Measurements from ENCODE around the gene ZNF410. TPM values are rescaled to one million over a fixed set of nuclear protein-coding genes. Genes with fewer than 3 reads are reported as not detected.
"Not testable (repeated sequence)": the region's sequence is repeated elsewhere in the genome, so short reads cannot be mapped to it uniquely, and the experiment has no call there.

ZNF410 gene
- total RNA-seq, result 10 to 100 TPM; 65.2 to 68.7 TPM

DNA sequence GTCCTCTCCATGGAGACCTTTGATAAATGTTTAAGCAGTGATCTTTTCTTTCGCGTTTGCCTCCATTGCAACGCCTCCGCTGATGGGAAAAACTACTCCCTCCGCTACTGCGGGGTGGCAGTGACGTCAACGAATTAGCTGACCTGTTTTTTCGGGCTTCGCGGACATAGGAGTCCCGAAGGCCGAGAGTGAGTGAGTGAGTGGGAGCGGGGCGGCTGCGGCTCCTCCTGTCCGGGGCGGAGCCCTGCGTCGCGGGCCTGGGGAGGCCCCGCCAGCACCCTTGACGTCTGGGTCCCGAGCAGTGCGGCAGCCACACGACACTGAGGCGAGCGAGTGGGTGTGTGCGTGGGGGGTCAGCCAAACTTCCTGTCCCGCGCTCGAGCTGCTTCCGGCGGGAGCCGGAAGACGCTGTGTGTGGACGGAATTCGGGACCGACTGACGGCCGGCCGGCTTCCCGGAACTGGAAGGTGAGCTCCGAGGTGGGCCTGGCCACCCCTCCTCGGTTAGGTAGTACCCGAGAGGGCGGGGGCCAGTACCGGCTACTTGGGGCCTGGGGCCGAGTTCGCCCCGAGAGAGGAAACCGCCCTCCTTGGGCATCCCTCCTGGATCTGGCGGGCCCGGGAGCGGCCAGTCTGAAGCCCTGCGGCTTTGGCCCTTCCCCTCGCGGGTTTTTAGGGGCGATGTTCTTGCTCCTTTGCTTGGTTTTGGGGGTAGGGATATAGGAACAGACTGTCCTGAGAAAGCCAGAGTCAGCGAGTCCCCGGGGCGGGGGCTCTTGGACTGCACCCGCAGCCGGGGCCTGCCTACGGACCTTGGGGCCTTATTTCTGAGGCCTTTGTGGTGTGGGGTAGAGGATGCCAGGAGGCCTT, at the start of gene ZNF410:
Gene ZNF410, plus strand, starts transcription at position 411 of the 869 bp plus-strand sequence. CDS start 5,317 bp downstream, outside the sequence.
- ChIA-PET CTCF (interaction anchor here (1.0 to 2.6 kb wide), 6 partner anchors 9 to 157 kb away, joined by 3 to 10 read pairs (median 4); partner anchors contain the start of gene PTGR2), POLR2A (interaction anchor here (0.7 to 2.1 kb wide), 16 partner anchors 13 to 317 kb away, joined by 3 to 17 read pairs (median 4); partner anchors contain the start of genes ACOT2, BBOF1, COQ6 and ENTPD5)
- DNase-seq, result peak; percentile 97
- Mint-ChIP-seq H3K36me3 (peaks cover 17% of the 10 kb centered on the region), H3K9me3 (no peaks in the 10 kb centered on the region), H3K27me3 (no peaks in the 10 kb centered on the region), H3K27ac (peak within 1 kb of the TSS; percentile 95), H3K4me3 (peak within 1 kb of the TSS; percentile 93), H3K4me1 (ENCODE audit: low read depth) (peaks cover 47% of the 10 kb centered on the region)
- intact Hi-C loops (cut with micrococcal nuclease), result loop anchor here (1.0 to 2.0 kb wide), 8 partner anchors 10 to 198 kb away; partner anchors contain the start of genes ALDH6A1, BBOF1, COQ6 and ENTPD5

DNA sequence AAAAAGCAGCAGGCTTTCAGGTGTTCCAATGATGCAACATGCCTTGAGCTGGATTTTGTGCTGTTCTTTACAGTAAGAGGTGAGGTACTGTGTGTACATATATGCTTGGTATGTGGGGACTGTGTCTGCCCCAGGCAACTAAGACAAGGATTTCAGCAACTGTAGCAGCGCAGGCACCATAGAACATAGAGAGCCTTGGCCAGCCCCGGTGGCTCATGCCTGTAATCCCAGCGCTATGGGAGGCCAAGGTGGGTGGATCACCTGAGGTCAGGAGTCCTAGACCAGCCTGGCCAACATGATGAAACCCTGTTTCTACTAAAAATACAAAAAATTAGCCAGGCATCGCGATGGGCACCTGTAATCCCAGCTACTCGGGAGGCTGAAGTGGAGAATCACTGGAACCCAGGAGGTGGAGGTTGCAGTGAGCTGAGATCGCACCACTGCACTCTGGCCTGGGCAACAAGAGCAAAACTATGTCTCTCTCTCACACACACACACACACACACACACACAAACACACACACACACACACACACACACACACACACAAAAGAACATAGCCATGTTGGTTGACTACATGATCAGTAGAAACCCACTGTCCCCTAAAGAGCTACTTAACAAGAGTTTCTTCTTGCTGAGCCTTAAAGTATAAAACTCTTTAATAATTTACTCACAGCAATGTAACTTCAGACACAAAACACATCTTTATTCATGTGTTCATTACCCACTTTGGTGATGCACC, 48.2 kb upstream of the ZNF410 start:
- intact Hi-C loops (cut with micrococcal nuclease); H3K4me1 Mint-ChIP-seq (ENCODE audit: low read depth); H3K36me3 Mint-ChIP-seq; H3K27ac Mint-ChIP-seq; H3K4me3 Mint-ChIP-seq; H3K9me3 Mint-ChIP-seq; H3K27me3 Mint-ChIP-seq; DNase-seq: not testable (repeated sequence)
- CTCF ChIA-PET, result interaction anchor here (0.7 kb wide), 1 partner anchor 330 kb away, joined by 3 read pairs; no protein-coding TSS in a partner anchor
- POLR2A ChIA-PET, result interaction anchor here (0.6 kb wide), 1 partner anchor 13 kb away, joined by 3 read pairs; the partner anchor contains the start of gene PTGR2

- POLR2A ChIA-PET, result no interaction called here
- no peak overlapping the region for H3K27ac Mint-ChIP-seq
- H3K9me3 Mint-ChIP-seq, result no peaks in the 10 kb centered on the region
- H3K4me3 Mint-ChIP-seq, result no peak overlapping the region
- H3K4me1 Mint-ChIP-seq (ENCODE audit: low read depth), result no peaks in the 10 kb centered on the region
- CTCF ChIA-PET, result no interaction called here
- no peak for DNase-seq
- intact Hi-C loops (cut with micrococcal nuclease), result no loop called here
- H3K36me3 Mint-ChIP-seq, result no peaks in the 10 kb centered on the region
- H3K27me3 Mint-ChIP-seq, result no peaks in the 10 kb centered on the region
Observed at GRCh38 chr14:73842201-73842600, 44.5 kb upstream of the ZNF410 start.

- no peaks in the 10 kb centered on the region for H3K4me1 Mint-ChIP-seq (ENCODE audit: low read depth)
- ChIA-PET CTCF (no interaction called here), POLR2A (no interaction called here)
- intact Hi-C loops (cut with micrococcal nuclease), result no loop called here
- H3K27me3 Mint-ChIP-seq, result no peaks in the 10 kb centered on the region
- H3K36me3 Mint-ChIP-seq, result no peaks in the 10 kb centered on the region
- H3K27ac Mint-ChIP-seq, result no peak overlapping the region
- H3K9me3 Mint-ChIP-seq, result no peaks in the 10 kb centered on the region
- no peak overlapping the region for H3K4me3 Mint-ChIP-seq
- DNase-seq, result no peak
Observed at GRCh38 chr14:73842851-73843250, 43.8 kb upstream of the ZNF410 start.

DNA sequence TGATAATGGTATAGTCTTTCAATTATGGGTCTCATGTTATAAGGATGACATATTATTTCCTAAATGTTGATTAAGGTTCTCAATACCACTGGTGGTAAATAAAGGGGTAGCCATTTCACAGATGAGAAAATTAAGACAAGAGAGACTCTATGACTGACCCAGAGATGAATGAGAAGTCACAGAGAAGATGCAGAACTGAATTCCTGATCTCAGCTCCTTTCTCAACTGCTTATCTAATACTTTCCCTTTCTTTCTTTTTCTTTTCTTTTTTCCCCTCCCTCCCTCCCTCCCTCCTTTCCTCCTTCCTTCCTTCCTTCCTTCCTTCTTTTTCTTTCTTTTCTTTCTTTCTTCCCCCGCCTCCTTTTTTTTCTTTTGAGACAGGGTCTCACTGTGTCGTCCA, 43.4 kb upstream of the ZNF410 start:
- no peaks in the 10 kb centered on the region for H3K27me3 Mint-ChIP-seq
- no peaks in the 10 kb centered on the region for H3K4me1 Mint-ChIP-seq (ENCODE audit: low read depth)
- H3K27ac Mint-ChIP-seq, result no peak overlapping the region
- DNase-seq, result no peak
- no peaks in the 10 kb centered on the region for H3K36me3 Mint-ChIP-seq
- ChIA-PET CTCF (no interaction called here), POLR2A (no interaction called here)
- H3K9me3 Mint-ChIP-seq, result no peaks in the 10 kb centered on the region
- no peak overlapping the region for H3K4me3 Mint-ChIP-seq
- intact Hi-C loops (cut with micrococcal nuclease), result no loop called here

GRCh38 chr14:73846947-73847346, 39.7 kb upstream of the ZNF410 start:
- H3K4me1 Mint-ChIP-seq (ENCODE audit: low read depth), result peaks cover 11% of the 10 kb centered on the region
- H3K27me3 Mint-ChIP-seq, result no peaks in the 10 kb centered on the region
- no peaks in the 10 kb centered on the region for H3K9me3 Mint-ChIP-seq
- ChIA-PET POLR2A (interaction anchor here (0.6 kb wide), 1 partner anchor 23 kb away, joined by 3 read pairs; no protein-coding TSS in a partner anchor), CTCF (interaction anchor here (0.9 to 2.0 kb wide), 3 partner anchors 18 to 25 kb away, joined by 3 to 5 read pairs (median 5); no protein-coding TSS in a partner anchor)
- H3K36me3 Mint-ChIP-seq, result peaks cover 2% of the 10 kb centered on the region
- no peak overlapping the region for H3K4me3 Mint-ChIP-seq
- intact Hi-C loops (cut with micrococcal nuclease), result no loop called here
- no peak overlapping the region for H3K27ac Mint-ChIP-seq
- no peak for DNase-seq

DNA sequence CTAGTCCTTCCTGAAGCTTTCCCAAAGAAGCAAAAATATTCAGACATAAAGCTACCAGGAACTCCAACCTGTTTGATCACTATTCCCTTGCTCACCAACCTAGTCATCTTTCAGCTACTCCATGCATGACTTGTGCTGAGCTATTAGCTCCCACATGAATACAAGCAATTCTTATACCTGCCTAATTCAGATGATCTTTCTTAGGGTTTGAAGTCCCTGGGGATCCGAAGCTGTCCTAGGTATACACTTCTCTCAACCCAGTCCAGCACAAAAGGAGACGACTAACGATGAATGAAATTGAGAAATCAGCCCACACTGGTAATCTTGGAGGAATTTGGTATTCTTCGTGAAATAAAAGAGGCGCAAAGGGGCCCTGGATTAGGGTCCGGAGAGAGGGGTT, 35.7 kb upstream of the ZNF410 start:
- Mint-ChIP-seq H3K4me1 (ENCODE audit: low read depth) (peaks cover 21% of the 10 kb centered on the region), H3K27me3 (no peaks in the 10 kb centered on the region), H3K4me3 (peak overlapping the region; percentile 98), H3K36me3 (peaks cover 6% of the 10 kb centered on the region), H3K27ac (no peak overlapping the region), H3K9me3 (no peaks in the 10 kb centered on the region)
- CTCF ChIA-PET, result interaction anchor here (0.6 to 1.5 kb wide), 5 partner anchors 24 to 165 kb away, joined by 3 to 5 read pairs (median 5); no protein-coding TSS in a partner anchor
- intact Hi-C loops (cut with micrococcal nuclease), result no loop called here
- DNase-seq, result no peak
- POLR2A ChIA-PET, result interaction anchor here (1.0 to 2.9 kb wide), 4 partner anchors 35 to 93 kb away, joined by 4 to 10 read pairs (median 8); partner anchors contain the start of gene ZNF410

GRCh38 chr14:73851567-73852382, 34.9 kb upstream of the ZNF410 start, which contains the start of gene PTGR2:
Gene PTGR2, plus strand, starts transcription at chr14:73851831. Its CDS starts 7,032 bp downstream, at chr14:73858863.
- Mint-ChIP-seq H3K36me3 (peaks cover 6% of the 10 kb centered on the region), H3K27ac (peak within 1 kb of the TSS; percentile 98), H3K4me3 (peak within 1 kb of the TSS; percentile 98), H3K27me3 (no peaks in the 10 kb centered on the region), H3K9me3 (no peaks in the 10 kb centered on the region), H3K4me1 (ENCODE audit: low read depth) (peaks cover 21% of the 10 kb centered on the region)
- DNase-seq, result peak; percentile 92
- intact Hi-C loops (cut with micrococcal nuclease), result loop anchor here (1.0 kb wide), 1 partner anchor 35 kb away; the partner anchor contains the start of gene ZNF410
- ChIA-PET CTCF (interaction anchor here (0.8 to 1.5 kb wide), 7 partner anchors 25 to 93 kb away, joined by 3 to 5 read pairs (median 4); partner anchors contain the start of gene ZNF410), POLR2A (interaction anchor here (0.6 to 2.9 kb wide), 6 partner anchors 13 to 123 kb away, joined by 3 to 10 read pairs (median 4); partner anchors contain the start of gene ZNF410)

- CTCF ChIA-PET, result interaction anchor here (1.0 kb wide), 1 partner anchor 130 kb away, joined by 3 read pairs; no protein-coding TSS in a partner anchor
- POLR2A ChIA-PET, result no interaction called here
- Mint-ChIP-seq H3K27me3 (no peaks in the 10 kb centered on the region), H3K36me3 (peaks cover 1% of the 10 kb centered on the region), H3K4me3 (no peak overlapping the region), H3K27ac (no peak overlapping the region), H3K9me3 (no peaks in the 10 kb centered on the region), H3K4me1 (ENCODE audit: low read depth) (no peaks in the 10 kb centered on the region)
- no peak for DNase-seq
- intact Hi-C loops (cut with micrococcal nuclease), result no loop called here
Observed at GRCh38 chr14:73859145-73859544, 27.5 kb upstream of the ZNF410 start.

DNA sequence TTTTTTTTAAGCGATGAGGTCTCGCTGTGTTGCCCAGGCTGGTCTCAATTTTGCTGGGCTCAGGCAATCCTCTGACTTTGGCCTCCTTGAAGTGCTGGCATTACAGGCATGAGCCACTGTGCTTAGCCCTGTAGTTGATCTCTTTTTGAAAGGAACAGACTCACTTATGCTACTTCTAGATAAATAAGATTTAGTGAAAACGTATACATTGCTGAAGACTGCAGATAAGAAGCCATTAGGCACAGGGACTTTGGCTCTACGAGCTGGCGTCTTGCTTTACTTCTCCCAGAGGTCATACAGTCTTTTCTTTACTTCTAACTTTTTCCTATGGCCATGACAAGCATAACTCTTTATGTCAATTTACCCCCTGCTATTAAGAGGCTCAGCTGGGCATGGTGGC, 25.6 kb upstream of the ZNF410 start:
- intact Hi-C loops (cut with micrococcal nuclease), result no loop called here
- H3K36me3 Mint-ChIP-seq, result peaks cover 4% of the 10 kb centered on the region
- no peak for DNase-seq
- ChIA-PET POLR2A (no interaction called here), CTCF (no interaction called here)
- H3K4me1 Mint-ChIP-seq (ENCODE audit: low read depth), result no peaks in the 10 kb centered on the region
- H3K27me3 Mint-ChIP-seq, result no peaks in the 10 kb centered on the region
- no peak overlapping the region for H3K27ac Mint-ChIP-seq
- H3K4me3 Mint-ChIP-seq, result no peak overlapping the region
- H3K9me3 Mint-ChIP-seq, result no peaks in the 10 kb centered on the region

GRCh38 chr14:73862480-73862879, 24.2 kb upstream of the ZNF410 start:
- no peaks in the 10 kb centered on the region for H3K9me3 Mint-ChIP-seq
- H3K4me1 Mint-ChIP-seq (ENCODE audit: low read depth), result no peaks in the 10 kb centered on the region

More at GRCh38 chr14:73862480-73862879, 24.2 kb upstream of the ZNF410 start:
- CTCF ChIA-PET, result no interaction called here
- Mint-ChIP-seq H3K36me3 (peaks cover 4% of the 10 kb centered on the region), H3K27ac (no peak overlapping the region), H3K4me3 (no peak overlapping the region), H3K27me3 (no peaks in the 10 kb centered on the region)
- no peak for DNase-seq
- intact Hi-C loops (cut with micrococcal nuclease), result no loop called here
- POLR2A ChIA-PET, result no interaction called here
